Measurements from ENCODE around the gene EGFR.

EGFR gene

DNA sequence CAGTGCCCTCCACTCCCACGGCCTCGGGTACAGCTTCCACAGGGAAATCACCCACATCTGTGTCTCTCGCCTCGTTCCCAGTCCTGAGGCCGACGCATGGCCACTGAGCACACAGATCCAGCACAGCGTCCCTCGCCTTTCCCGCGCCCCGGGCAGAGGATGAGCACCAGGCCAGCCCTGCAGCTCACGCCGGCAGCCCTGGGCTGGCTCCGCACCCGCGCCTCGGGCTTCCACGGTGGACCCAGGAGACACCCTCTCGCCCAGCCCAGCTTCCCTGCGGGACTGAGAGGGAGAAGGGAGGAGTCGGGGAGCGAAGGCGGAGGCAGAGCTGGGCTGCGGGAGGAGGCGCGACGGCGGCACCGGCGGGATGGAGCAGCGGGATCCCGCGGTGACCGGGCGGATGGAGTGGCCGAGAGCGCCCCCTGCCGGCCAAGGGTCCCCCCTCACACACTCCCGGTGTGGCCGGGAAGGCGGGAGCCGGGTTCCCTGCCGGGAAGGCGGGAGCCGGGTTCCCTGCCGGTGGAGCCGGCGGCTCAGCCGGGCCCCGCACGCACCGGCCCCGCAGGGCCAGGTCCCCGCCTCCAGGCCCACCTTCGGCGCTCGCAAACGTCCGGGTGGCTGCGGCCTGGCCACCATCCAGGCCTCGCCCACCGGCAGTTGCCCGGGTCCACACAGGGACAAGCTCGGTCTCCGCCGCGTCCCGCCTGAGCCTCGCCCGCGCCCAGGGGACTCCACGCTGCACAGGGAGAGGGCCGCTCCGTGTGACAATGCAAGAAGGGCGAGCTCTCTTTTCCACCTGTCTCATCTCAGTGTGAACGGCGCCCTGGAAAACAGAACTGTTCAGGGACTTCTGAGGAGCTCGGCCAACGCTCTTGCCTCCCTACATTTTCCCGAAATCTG, 236.0 kb downstream of the EGFR start:
- TF ChIP-seq, protein P1, sequence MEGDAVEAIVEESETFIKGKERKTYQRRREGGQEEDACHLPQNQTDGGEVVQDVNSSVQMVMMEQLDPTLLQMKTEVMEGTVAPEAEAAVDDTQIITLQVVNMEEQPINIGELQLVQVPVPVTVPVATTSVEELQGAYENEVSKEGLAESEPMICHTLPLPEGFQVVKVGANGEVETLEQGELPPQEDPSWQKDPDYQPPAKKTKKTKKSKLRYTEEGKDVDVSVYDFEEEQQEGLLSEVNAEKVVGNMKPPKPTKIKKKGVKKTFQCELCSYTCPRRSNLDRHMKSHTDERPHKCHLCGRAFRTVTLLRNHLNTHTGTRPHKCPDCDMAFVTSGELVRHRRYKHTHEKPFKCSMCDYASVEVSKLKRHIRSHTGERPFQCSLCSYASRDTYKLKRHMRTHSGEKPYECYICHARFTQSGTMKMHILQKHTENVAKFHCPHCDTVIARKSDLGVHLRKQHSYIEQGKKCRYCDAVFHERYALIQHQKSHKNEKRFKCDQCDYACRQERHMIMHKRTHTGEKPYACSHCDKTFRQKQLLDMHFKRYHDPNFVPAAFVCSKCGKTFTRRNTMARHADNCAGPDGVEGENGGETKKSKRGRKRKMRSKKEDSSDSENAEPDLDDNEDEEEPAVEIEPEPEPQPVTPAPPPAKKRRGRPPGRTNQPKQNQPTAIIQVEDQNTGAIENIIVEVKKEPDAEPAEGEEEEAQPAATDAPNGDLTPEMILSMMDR (IDR thresholded peaks at IDR 0.05; ENCODE audit: low read depth, low read length, missing control alignments) = peak; percentile 76
- H3K4me3 ChIP-seq (replicated peaks; ENCODE audit: low read depth, low read length) = peak overlapping the region; percentile 54
- no peak for DNase-seq (ENCODE audit: extremely low read depth, low read depth)

DNA sequence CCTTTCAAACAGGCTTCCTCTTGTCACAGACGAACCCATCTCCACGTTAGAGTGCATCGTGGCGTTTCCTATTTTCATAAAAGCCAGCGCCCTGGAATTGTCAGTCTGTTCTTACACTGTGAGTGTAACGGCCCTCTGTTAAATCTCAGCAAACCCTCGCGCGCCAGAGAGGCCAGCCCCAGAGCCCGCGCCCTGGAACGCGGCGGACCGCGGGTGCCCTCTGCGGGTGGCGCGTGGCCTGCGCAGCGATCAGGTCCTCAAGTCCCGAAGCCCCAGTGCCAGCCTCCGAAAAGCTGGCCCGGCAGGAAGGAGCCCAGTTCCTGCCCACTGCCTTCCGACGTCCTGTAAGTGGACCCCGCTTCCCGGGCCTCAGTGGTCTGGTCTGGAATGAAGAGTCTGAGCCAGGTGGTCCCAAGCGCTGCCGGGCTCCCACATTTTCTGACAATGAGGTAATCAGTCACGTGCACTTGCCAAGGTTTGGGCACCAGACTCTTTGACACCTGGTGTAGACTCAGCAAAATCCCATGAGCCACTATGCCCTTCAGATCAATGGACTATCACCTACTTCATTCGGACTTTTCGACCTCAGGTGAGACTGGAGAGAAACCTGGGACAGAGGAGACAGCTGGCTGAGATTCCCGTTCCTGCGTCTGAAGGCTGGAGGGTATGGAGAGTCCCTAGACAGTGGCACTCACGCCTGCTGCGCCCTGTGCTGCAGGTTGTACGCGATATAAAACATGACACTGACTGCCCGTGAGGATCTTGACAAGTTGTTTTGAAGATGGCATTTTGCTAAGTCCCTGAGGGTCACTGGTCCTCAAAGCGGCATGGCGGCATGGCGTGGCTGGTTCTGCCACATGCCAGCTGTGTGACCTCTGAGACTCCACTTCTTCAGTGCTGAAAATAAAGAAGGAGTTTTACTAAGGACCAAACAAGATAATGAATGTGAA, 237.0 kb downstream of the EGFR start:
- DNase-seq (ENCODE audit: extremely low read depth, low read depth) = no peak
- TF ChIP-seq, protein P1 (IDR thresholded peaks at IDR 0.05; ENCODE audit: low read depth, low read length, missing control alignments) = peak; percentile 94
- peak overlapping the region; percentile 54 for H3K4me3 ChIP-seq (replicated peaks; ENCODE audit: low read depth, low read length)

DNA sequence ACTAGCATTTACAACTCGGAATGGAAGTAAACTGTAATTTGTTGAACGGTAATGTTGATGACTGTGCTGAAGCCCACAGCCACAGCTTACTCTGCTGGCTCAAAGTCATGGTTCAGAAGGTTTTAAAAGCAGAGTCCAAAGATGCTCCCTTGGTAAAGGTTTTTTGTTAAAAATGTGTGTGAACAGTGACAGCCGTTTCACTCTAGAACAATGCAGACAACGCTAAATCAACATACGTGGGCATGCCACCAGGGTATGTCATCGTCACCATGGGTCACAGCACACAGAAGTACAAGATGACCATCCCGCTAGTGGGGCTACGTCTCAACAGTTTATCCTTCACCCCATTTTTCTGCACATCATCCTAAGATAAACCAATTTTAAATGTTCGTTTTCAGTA, 239.8 kb downstream of the EGFR start:
- H3K4me3 ChIP-seq (replicated peaks; ENCODE audit: low read depth, low read length) = no peak overlapping the region
- no peak for DNase-seq (ENCODE audit: extremely low read depth, low read depth)
- TF ChIP-seq, protein P1 (IDR thresholded peaks at IDR 0.05; ENCODE audit: low read depth, low read length, missing control alignments) = no peak

DNA sequence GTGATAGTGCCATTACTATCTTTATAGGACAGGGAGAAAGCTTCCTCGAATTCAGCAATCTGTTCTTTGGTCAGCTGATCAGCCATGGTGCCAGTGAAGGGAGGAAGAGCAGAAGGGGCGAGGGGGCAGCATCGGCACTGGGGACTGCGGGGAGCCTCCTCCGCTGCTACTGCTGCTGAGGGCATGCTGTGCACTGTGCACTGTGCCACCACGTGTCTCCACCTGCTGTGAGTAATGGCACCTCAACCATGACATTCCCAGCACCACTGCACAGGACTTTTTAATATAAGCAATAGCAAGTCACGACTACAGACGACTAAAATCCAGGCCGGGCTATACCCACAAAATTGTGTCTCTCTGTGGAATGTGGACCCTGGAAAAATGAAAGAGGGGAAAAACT, 241.4 kb downstream of the EGFR start:
- DNase-seq (ENCODE audit: extremely low read depth, low read depth) = no peak
- H3K4me3 ChIP-seq (replicated peaks; ENCODE audit: low read depth, low read length) = no peak overlapping the region
- TF ChIP-seq, protein P1 (IDR thresholded peaks at IDR 0.05; ENCODE audit: low read depth, low read length, missing control alignments) = no peak

DNA sequence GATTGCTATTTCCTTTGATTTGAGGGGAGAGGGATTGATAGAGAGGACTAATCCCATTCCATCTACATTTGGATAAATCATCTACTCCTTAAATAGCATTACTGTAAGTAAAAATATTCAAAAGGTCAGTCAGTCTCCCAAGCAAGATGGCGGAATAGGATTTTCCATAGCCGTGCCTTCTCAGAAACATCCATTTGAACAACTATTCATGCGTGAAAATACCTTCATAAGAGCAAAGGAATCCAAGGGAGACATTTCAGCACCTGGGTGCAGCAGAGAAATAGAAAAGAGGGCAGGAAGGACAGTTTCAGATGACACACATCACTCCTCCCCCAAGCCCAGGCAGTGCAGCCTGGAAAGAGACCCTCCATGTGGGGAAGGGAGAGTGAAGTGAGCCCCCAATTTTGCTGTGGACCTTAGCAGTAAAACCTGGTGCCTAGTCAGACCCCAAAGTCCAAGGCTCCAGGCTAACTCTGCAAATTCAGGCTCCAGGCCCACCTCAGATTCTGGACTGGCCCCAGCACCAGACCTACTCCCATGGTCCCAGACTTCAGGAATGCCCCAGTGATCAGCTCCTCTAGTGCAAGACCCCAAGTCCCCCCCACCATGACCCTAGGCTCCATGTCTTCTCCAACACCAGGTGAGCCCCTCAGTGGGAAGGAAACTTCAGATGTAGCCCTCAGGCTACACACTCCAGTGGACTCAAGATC, 242.0 kb downstream of the EGFR start:
- no peak for DNase-seq (ENCODE audit: extremely low read depth, low read depth)
- H3K4me3 ChIP-seq (replicated peaks; ENCODE audit: low read depth, low read length) = no peak overlapping the region
- TF ChIP-seq, protein P1 (IDR thresholded peaks at IDR 0.05; ENCODE audit: low read depth, low read length, missing control alignments) = no peak
